Measurements from ENCODE around the gene LAMA5.

LAMA5 gene

DNA sequence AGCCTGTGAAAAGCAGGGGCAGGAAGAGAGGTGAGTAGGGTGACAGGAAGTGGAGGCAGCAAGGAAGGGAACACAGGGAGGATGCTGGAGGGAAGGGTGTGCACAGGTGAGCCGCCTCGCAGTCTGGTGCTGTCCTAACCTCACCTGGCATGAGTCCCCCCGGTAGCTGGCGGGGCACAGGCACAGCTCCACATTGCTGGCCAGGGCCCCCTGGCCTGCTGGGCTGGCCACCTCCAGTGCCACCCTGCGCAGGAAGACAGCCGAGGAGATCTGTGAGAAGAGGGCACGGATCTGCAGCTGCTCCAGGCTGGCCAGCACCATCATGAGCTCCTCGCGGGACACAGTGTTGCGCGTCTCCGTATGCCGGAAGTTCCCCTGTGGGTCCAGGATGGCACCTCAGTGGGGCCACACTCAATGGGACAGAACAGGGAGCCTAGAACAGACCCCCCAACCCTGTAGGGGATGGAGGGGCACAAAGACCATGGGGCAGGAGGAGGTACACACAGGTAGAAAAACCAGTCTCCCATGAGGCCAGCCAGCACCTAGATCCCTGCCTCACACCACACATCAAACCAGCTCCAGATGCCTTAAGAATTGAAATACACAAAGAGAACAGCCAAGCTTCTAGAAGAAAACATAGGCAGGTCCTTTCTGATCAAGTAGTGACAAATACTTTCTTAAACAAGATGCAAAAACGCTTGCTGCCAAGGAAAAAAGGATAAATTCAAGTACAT, 41.8 kb downstream of the LAMA5 start:
- DNase-seq, result no peak

GRCh38 chr20:62323980-62324906, 42.9 kb downstream of the LAMA5 start:
- no peak for DNase-seq

DNA sequence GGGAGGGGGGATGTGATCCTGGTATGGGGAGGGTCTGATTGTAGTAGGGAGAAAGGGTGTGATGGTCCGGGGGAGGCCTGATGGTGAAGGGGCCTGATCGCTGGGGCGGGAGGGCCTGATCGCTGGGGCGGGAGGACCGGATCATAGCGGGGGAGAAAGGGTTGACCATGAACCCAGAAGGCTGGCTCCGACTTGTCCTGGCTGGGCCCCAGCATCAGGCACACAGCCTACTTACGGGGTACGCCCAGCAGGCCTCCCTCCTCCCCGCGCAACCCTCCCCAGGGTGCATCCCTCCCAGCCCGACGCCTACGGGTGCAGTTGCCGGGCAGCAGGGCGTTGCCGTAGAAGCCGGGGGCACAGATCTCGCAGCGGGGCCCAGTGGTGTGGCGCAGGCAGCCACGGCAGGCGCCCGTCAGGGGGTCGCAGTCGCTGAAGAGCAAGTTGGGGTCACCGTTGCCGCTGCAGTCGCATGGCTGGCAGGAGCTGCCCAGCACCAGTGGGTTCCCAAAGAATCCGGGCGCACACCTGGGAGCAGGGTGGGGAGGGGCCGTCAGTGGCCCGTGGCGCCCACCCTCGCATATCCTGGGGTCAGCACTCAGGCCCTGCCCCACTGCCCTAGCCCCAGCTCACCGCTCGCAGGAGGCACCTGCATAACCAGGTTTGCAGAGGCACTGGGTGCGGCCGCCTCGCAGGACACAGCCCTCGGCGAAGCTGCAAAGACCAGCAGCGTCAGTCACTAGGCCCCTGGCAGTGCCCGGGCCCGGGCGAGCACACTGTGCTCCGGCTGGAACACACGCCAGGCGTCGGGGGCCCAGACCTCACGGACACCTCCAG, 43.7 kb downstream of the LAMA5 start:
- no peak for DNase-seq

- DNase-seq, result no peak
Observed at GRCh38 chr20:62322492-62323041, 44.5 kb downstream of the LAMA5 start.

GRCh38 chr20:62321975-62322374, 45.1 kb downstream of the LAMA5 start:
- DNase-seq, result no peak

DNA sequence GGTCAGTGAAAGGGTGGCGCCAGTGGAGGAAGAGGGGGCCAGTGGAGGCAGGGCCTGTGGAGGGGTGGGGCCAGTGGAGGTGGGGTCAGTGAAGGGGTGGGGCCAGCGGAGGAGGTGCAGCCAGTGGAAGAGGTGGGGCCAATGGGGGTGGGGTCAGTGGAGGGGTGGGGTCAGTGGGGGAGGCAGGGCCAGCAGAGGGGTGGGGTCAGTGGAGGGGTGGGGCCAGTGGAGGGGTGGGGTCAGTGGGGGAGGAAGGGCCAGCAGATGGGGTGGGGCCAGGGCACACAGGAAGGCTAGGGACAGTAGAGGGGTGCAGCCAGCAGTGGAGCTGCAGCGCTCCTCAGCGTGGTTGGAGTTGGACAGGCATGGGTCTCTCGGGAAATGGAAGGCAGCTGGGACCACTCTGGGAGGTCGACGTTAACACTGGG, 45.6 kb downstream of the LAMA5 start:
- DNase-seq, result no peak

GRCh38 chr20:62320581-62321354, 46.3 kb downstream of the LAMA5 start:
- no peak for DNase-seq

- DNase-seq, result no peak
Observed at GRCh38 chr20:62319346-62319909, 47.7 kb downstream of the LAMA5 start.

GRCh38 chr20:62318400-62319345, 48.4 kb downstream of the LAMA5 start:
- DNase-seq, result no peak

GRCh38 chr20:62317167-62317655, 49.9 kb downstream of the LAMA5 start:
- DNase-seq, result no peak

DNA sequence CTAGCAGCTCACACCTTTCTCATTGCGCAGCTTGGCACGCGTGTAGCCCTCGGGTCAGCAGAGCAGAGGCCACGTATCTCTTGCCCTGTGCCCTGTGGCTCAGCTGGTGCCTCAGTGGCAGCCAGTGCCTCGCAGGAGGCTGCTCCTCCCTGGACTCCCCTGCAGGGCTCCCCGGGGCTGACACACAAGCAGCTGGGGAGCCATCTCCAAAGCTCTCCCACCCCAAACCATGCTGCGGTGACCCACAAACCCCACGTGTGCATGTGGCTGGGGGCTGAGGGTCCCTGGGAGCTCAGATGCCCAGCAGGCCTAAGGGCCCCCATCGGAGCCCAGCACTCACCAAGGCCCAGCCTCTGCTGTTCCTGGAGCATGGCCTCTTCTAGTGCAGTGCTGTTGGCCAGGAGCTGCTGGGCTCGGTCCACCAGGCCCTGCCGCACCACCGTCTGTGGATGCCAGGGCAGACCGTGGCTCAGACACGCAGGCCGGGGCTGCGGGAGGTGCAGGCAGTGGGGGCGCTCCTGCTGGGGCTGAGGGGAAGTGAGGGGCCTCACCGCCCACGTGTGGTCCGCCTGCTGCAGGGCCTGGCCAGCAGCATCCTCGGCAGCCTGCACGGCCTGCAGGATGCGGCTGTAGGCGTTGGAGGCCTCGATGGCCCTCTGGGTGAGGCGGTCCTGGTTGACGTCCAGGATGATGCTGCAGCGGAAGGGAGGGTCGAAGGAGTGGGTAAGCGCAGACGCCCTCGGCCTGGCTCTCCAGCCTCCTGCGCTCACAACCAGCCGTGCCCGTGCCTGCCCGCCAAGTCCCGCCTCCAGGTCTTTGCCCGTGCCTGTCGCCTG, 50.6 kb downstream of the LAMA5 start:
- DNase-seq, result no peak

GRCh38 chr20:62315773-62316172, 51.3 kb downstream of the LAMA5 start:
- no peak for DNase-seq

GRCh38 chr20:62314711-62315302, 52.3 kb downstream of the LAMA5 start:
- no peak for DNase-seq

- DNase-seq, result no peak
Observed at GRCh38 chr20:62314339-62314638, 52.8 kb downstream of the LAMA5 start.

GRCh38 chr20:62313460-62314338, 53.4 kb downstream of the LAMA5 start:
- DNase-seq, result no peak

- DNase-seq, result no peak
Observed at GRCh38 chr20:62313021-62313420, 54.1 kb downstream of the LAMA5 start.

DNA sequence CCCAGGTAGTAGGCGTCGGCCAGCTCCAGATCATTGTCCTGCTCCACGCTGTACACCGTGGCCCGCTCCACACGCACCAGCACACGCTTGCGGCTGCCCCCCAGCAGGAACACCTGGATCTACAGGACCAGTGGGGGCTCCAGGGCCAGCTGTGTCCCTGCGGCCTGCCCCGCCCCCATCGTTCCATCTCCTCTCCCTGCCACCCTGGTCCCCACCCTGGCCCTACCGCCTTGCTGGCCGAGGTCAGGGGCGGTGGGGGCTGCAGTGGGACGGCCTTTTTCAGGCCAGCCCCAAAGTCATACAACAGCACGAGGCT, 54.5 kb downstream of the LAMA5 start:
- no peak for DNase-seq
